DOHH2 (cell line): ENCODE results near the gene AP5S1.

Experiments
- H3F3A ChIP-seq: fragments of 200-600 bp; sonication (generic), shearing (Covaris generic); 2 replicates; pipeline ENCODE4 v1.6.0; 2016; ENCODE audit warnings: antibody characterized with exemption, mild to moderate bottlenecking; ENCODE audit not compliant: control insufficient read depth, insufficient read depth
- H3K27ac ChIP-seq: fragments of 200-600 bp; sonication (generic); 2 replicates; pipeline ENCODE4 v1.5.1; 2014; ENCODE audit warnings: low read depth, mild to moderate bottlenecking, low read length, moderate library complexity
- H3K27me3 ChIP-seq: fragments of 200-600 bp; sonication (generic); 2 replicates; pipeline ENCODE4 v1.6.1; 2014; ENCODE audit warnings: mild to moderate bottlenecking, low read length, mixed read lengths; ENCODE audit not compliant: control insufficient read depth
- H3K36me3 ChIP-seq: fragments of 200-600 bp; sonication (generic); 2 replicates; pipeline ENCODE4 v1.6.1; 2014; ENCODE audit warnings: mild to moderate bottlenecking, low read length, moderate library complexity, mixed read lengths; ENCODE audit not compliant: control insufficient read depth
- H3K4me1 ChIP-seq: fragments of 200-600 bp; sonication (generic); 2 replicates; pipeline ENCODE4 v1.6.1; 2014; ENCODE audit warnings: mild to moderate bottlenecking, low read length, mixed read lengths; ENCODE audit not compliant: control insufficient read depth
- H3K4me2 ChIP-seq: fragments of 200-600 bp; sonication (generic); 2 replicates; pipeline ENCODE4 v1.6.0; 2014; ENCODE audit warnings: mild to moderate bottlenecking, low read length, moderate library complexity
- H3K4me3 ChIP-seq: fragments of 200-600 bp; sonication (generic); 2 replicates; pipeline ENCODE4 v1.5.1; 2014; ENCODE audit warnings: mild to moderate bottlenecking, low read length, mixed read lengths
- H3K79me2 ChIP-seq: fragments of 200-600 bp; sonication (generic); 2 replicates; pipeline ENCODE4 v1.6.1; 2014; ENCODE audit warnings: mild to moderate bottlenecking, low read length, mixed read lengths; ENCODE audit not compliant: control insufficient read depth
- H3K9me2 ChIP-seq: fragments of 200-600 bp; sonication (generic); replicated peaks from 2 replicates; pipeline ENCODE4 v1.6.1; 2014; ENCODE audit warnings: mild to moderate bottlenecking, low read length, mixed read lengths; ENCODE audit not compliant: control insufficient read depth
- H3K9me3 ChIP-seq: fragments of 200-600 bp; sonication (generic); 2 replicates; pipeline ENCODE4 v1.6.1; 2014; ENCODE audit warnings: antibody characterized with exemption, low read length, mixed read lengths; ENCODE audit not compliant: control insufficient read depth, insufficient read depth
- H4K20me1 ChIP-seq: fragments of 200-600 bp; sonication (generic); 2 replicates; pipeline ENCODE4 v1.6.0; 2014; ENCODE audit warnings: low read depth, mild to moderate bottlenecking, antibody characterized with exemption, low read length, moderate library complexity; ENCODE audit not compliant: control insufficient read depth, insufficient read depth
- CTCF ChIP-seq: fragments of 200-600 bp; sonication (generic); IDR thresholded peaks from one replicate; pipeline ENCODE4 v1.5.1; 2014; ENCODE audit warnings: antibody characterized with exemption, mild to moderate bottlenecking, low read depth, low read length; ENCODE audit not compliant: poor library complexity, severe bottlenecking
- EZH2phosphoT487 ChIP-seq: fragments of 200-600 bp; sonication (generic); IDR thresholded peaks from 2 replicates; pipeline ENCODE4 v1.6.1; 2017; ENCODE audit warnings: borderline replicate concordance, mild to moderate bottlenecking, antibody characterized with exemption, low read length, moderate library complexity, mixed read lengths

The AP5S1 gene

GRCh38 chr20:3794701-3795420 lies 25.5 kb upstream of the AP5S1 start:
- H3K79me2 ChIP-seq, result peaks cover 26% of the 10 kb centered on the region

GRCh38 chr20:3795511-3796468 lies 24.6 kb upstream of the AP5S1 start, which contains the start of gene CDC25B:
TSS of gene CDC25B (plus strand) at chr20:3796310. CDS start at chr20:3796532, 222 bp downstream.
- Histone ChIP-seq H3K27ac (peak within 1 kb of the TSS; percentile 49), H3K9me3 (no peaks in the 10 kb centered on the region), H3K27me3 (no peaks in the 10 kb centered on the region), H3K79me2 (peaks cover 26% of the 10 kb centered on the region), H4K20me1 (no peaks in the 10 kb centered on the region), H3K4me2 (peak within 1 kb of the TSS; percentile 83), H3K36me3 (peaks cover 19% of the 10 kb centered on the region), H3K4me3 (peak within 1 kb of the TSS; percentile 75), H3K9me2 (no peaks in the 10 kb centered on the region), H3K4me1 (peaks cover 57% of the 10 kb centered on the region), H3F3A (peaks cover 17% of the 10 kb centered on the region)
- TF ChIP-seq EZH2phosphoT487 (no peak), CTCF (peak; percentile 58)

More at GRCh38 chr20:3794701-3795420, 25.5 kb upstream of the AP5S1 start:
- Histone ChIP-seq H3K4me1 (peaks cover 49% of the 10 kb centered on the region), H3K27ac (no peak overlapping the region), H3F3A (peaks cover 17% of the 10 kb centered on the region), H3K9me2 (no peaks in the 10 kb centered on the region), H3K27me3 (no peaks in the 10 kb centered on the region), H3K9me3 (no peaks in the 10 kb centered on the region), H3K4me3 (peak overlapping the region; percentile 75), H4K20me1 (no peaks in the 10 kb centered on the region), H3K4me2 (peak overlapping the region; percentile 67), H3K36me3 (peaks cover 10% of the 10 kb centered on the region)
- TF ChIP-seq EZH2phosphoT487, result no peak

GRCh38 chr20:3796477-3797225 lies 23.7 kb upstream of the AP5S1 start:
- H3K4me1 ChIP-seq, result peaks cover 57% of the 10 kb centered on the region
- peaks cover 13% of the 10 kb centered on the region; the same call in 1 of the 2 replicates for H3F3A ChIP-seq
- no peaks in the 10 kb centered on the region for H3K27me3 ChIP-seq
- TF ChIP-seq EZH2phosphoT487, result no peak
- TF ChIP-seq CTCF, result no peak
- peaks cover 27% of the 10 kb centered on the region for H3K36me3 ChIP-seq
- no peaks in the 10 kb centered on the region for H3K9me3 ChIP-seq
- peaks cover 26% of the 10 kb centered on the region for H3K79me2 ChIP-seq
- H3K4me2 ChIP-seq, result peak overlapping the region; percentile 83
- H3K4me3 ChIP-seq, result peak overlapping the region; percentile 75
- H3K9me2 ChIP-seq, result no peaks in the 10 kb centered on the region
- no peaks in the 10 kb centered on the region for H4K20me1 ChIP-seq
- H3K27ac ChIP-seq, result no peak overlapping the region
